Forelimb muscle (tissue), 1 donor: Measurements from ENCODE around the gene OR51A7. TPM values are rescaled to one million over a fixed set of nuclear protein-coding genes. Genes with fewer than 3 reads are reported as not detected.
"Not testable (repeated sequence)": the region's sequence is repeated elsewhere in the genome, so short reads cannot be mapped to it uniquely, and the experiment has no call there.

ENCODE experiments used
- DNase-seq: peaks from one replicate; pipeline ENCODE4 v3.0.0-alpha.2; 2013; ENCODE audit warnings: low read depth
- polyA plus RNA-seq: library from polyadenylated mRNA; unstranded; fragments of 120-200 nt; gene quantifications from one replicate; pipeline ENCODE4 v1.2.1, GENCODE V29; 2013; ENCODE audit not compliant: insufficient read length

The OR51A7 gene, protein sequence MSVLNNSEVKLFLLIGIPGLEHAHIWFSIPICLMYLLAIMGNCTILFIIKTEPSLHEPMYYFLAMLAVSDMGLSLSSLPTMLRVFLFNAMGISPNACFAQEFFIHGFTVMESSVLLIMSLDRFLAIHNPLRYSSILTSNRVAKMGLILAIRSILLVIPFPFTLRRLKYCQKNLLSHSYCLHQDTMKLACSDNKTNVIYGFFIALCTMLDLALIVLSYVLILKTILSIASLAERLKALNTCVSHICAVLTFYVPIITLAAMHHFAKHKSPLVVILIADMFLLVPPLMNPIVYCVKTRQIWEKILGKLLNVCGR
- polyA plus RNA-seq = not detected

DNA sequence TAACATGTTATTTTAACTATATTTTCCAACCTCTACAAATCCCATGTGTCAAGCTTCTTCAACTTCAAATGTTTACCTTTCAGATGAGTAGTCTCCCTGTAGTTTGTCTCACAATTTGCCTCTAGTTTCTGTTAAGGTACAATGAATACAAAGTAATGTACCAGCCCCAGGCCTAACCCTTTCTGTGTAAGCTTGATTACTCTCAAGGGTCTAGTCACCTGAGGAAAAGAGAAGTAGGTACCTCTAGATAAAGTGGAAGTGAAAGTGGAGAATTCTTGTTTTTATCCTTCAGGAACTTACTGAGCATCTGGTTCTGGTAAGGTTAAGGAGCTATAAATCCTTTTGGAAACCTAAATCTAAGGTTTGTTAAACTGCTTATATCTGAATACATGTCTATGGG lies at the start of gene OR51A7:
Gene OR51A7 (plus strand): TSS at position 300 of the 400 bp plus-strand sequence. CDS start 3,587 bp downstream, outside the sequence.
- no peak for DNase-seq

DNA sequence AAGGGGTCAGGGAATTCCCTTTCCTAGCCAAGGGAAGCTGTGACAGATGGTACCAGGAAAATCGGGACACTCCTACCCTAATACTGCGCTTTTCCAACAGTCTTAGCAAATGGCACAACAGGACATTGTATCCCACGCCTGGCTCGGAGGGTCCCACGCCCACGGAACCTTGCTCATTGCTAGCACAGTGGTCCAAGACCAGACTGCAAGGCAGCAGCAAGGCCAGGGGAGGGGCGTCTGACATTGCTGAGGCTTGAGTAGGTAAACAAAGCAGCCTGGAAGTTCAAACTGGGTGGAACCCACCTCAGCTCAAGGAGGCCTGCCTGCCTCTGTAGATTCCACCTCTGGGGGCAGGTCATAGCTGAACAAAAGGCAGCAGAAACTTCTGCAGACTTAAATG lies 49.3 kb upstream of the OR51A7 start:
- not testable (repeated sequence) for DNase-seq

DNA sequence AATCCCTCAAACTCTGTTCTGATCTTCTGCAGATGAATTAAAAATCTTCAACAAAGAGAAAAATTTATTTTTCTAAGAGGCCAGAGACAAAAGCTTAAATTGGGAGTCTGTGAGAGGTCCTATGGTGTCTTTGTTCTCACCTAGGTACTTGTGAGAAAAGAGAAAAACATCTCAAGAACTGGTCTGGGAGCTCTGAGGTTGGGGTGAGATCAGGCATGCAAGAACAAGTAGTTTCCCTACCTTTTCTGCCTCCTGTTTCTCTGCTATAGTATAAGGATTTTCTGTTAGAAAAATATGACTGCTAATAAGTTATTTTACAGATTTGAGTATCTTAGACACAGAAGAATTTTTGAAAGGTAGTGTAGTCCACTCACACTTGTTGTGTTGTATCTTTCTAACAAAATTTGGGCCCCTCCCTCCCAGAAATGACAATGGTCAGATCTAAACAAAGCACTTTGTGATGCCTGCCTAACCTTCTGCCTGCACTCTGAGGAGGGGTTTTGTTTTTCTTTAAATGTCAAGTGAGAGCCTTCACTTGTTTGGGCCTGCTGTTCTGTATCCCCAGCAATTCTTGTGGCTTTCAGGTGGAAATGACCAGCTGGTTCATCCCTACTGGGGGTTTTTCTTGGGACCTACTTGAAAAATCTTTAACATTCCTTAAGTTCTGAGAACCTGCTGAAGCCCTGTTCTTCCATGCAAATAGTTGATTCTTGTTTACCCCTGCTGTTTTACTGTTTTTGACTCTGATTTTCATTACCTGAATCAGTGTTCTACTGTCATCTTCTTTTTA lies 40.9 kb upstream of the OR51A7 start:
- DNase-seq = no peak

DNA sequence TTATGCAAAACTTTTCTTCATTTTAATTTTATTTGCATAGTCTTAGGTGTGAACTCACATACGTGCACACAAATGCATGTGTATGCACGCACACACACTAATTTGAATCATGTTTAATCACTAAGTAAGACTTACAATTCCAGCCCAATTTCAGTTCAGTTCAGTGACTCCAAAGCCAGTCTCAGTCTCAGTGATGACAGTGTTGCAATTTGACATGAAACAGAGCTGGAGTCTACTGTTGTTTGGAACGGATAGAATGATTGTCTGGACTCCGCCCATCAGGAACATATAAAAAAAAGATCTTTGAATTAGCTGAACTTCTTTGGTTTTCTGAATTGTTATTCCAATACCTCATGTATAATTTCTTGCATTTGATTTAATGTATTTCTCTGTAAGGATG lies 39.7 kb upstream of the OR51A7 start:
- no peak for DNase-seq

DNA sequence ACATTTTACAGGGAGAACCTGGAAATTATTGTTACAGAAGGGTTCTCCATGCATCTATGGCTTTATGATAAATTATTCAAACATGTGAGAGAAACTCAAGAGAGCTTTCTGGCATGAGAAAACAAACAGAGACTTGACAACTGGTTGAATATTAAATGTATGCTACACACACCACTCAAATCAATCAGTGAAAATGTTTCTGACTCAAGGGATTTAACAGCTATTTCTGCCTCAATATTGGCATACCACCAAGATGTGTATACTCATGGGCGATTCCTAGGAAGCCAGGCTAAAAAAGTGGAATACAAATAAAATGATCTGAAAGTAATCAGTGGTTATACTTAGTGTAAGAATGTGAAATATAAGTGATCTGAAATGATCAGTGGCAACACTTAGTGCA lies 37.7 kb upstream of the OR51A7 start:
- DNase-seq = no peak

DNA sequence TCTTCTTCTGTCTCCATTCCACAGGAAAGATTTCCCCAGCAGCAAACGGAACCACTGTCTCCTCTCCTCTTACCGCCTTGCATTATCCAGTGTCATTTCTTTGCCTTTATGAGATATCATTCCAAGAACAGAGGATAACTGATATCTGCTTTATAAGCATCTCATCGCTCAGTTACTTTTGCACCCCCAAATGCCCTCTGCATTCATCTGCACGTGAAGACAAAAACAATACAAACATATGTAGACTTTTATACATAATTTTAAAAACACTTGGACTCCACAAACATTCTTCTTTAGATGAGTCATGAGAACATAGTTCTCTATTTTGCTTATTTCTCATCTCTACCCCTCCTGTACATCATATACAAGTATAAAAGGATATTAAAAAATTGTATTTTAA lies 22.4 kb upstream of the OR51A7 start:
- no peak for DNase-seq

DNA sequence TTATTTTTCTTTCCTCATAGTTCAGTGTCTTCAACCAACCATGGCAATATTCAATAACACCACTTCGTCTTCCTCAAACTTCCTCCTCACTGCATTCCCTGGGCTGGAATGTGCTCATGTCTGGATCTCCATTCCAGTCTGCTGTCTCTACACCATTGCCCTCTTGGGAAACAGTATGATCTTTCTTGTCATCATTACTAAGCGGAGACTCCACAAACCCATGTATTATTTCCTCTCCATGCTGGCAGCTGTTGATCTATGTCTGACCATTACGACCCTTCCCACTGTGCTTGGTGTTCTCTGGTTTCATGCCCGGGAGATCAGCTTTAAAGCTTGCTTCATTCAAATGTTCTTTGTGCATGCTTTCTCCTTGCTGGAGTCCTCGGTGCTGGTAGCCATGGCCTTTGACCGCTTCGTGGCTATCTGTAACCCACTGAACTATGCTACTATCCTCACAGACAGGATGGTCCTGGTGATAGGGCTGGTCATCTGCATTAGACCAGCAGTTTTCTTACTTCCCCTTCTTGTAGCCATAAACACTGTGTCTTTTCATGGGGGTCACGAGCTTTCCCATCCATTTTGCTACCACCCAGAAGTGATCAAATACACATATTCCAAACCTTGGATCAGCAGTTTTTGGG lies 21.6 kb upstream of the OR51A7 start, which contains the start of gene OR51T1:
Gene OR51T1 (plus strand): TSS at position 41 of the 641 bp plus-strand sequence. CDS start 0 bp downstream, at position 41.
- DNase-seq = no peak

DNA sequence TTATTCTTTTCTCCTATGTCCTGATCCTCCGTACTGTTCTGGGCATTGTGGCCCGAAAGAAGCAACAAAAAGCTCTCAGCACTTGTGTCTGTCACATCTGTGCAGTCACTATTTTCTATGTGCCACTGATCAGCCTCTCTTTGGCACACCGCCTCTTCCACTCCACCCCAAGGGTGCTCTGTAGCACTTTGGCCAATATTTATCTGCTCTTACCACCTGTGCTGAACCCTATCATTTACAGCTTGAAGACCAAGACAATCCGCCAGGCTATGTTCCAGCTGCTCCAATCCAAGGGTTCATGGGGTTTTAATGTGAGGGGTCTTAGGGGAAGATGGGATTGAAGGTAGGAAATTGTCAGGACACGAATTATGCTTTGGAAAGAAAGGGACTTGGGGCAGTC lies 21.0 kb upstream of the OR51A7 start:
- no peak for DNase-seq

DNA sequence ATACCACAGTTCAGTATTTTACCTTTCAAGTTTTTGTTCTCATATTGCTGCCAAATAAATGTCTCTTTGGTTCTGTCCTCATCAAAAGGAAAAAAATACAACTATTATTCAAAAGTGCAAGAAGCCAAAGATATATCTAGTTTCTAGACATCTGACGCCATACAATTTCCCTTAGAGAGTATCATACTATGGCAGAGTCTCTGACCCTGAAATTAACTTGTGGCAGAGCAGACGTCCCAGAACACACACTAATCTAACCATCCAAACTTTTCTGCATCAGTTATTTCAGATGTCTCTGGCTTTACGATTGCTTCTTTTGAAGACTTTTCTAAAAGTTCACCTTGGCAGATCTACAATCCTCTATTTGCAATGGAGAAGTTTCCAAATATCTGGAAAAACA lies 19.2 kb upstream of the OR51A7 start:
- DNase-seq = no peak

DNA sequence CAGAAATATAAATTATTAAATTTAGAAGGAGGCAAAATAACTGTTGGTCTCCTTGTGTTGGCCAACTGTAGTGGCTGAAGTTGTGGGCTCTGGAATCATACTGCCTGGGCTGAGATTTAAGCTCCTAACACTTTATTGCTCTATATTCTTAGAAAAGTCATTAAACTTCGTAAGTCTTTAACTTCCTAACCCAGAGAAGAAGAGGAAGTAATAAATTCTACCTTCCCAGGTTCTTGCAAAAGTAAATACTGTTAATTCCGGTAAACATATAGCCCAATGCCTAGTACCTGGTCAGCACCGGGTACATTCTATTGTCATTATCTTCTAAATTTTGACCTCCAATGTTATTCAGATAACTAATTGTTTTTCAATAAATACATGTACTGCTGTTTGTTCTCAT lies 17.4 kb upstream of the OR51A7 start:
- DNase-seq = no peak

DNA sequence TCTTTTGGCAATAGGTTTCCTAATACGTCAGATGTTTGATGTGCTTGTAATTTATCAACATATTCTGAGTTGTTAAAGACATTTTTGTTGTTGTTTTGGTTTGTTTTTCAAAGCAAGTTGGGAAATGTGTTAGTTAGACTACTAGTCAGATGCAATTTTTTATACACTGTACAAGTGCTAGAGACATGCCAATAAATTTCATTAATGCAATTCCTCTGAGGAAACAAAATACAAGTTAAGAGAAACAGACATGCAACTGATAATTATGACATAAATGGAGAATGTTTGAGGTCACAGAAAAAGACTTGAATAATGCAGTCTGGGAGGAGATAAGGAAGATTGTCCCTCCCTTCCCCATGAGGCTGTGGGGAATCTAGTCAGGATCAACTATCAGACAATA lies 16.0 kb upstream of the OR51A7 start:
- no peak for DNase-seq

DNA sequence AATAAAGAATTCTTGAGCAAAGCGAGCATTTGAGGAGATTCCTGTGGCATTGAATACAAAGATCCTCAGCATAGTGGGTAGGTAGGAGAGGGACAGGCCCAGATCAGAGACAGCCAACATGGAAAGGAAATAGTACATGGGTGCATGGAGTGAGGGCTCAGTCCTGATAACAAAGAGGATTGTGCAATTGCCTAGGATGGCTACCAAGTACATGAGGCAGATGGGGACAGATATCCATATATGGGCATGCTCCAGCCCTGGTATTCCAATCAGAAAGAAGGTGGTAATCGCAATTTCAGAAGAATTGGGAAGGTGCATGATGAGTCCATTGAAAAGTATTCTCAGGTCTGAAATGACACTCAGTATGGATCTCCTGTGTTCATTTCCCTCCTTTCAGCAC lies 13.3 kb upstream of the OR51A7 start:
- DNase-seq = no peak

DNA sequence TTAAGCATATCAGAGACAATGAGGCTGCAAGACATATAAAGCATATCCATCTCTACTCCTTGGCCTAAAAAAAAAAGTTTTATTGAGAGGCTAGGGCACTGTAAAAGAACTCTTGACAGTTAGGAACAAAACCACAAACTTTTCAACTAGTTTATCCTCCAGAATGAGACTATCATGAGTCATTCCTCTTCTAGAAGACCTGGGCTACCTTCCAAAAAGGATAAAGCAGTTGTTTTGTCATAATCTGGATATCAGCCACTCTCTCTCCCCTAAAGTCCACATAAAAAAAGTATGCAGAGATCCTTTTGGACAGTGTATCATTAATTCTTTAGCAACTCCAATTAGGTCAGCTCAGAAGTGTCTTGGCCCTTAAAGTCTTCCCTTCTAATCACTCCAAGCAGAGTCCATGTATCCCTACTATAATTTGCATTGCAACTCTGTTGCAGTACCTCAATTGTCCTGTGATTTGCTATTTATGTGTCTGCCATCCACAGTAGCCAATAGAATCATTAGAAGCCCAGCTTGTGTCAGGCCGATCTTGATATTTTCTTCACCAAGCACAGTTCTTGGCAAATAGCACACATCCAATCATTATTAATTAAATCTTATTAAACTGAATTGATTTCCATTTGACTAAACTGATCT lies 11.5 kb upstream of the OR51A7 start:
- DNase-seq = no peak

DNA sequence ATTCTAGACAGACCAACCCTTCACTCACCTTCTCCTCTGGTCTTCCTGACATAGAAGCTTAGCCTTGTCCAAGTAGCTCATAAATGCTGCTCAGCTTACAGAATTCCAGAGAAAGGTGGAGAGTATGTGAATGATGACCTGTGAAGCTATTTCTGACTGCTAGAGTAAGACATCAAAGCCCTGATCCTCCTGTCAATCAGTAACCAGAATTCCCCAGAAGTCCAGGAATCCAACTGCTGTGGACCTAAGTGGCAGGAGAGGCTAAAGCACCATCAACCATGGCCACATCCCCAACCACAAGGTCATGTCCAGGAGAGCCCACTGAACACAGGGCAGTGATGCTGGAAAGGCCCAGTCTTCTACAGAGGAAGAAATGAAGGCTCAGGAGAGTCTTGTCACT lies 13.0 kb downstream of the OR51A7 start:
- no peak for DNase-seq

DNA sequence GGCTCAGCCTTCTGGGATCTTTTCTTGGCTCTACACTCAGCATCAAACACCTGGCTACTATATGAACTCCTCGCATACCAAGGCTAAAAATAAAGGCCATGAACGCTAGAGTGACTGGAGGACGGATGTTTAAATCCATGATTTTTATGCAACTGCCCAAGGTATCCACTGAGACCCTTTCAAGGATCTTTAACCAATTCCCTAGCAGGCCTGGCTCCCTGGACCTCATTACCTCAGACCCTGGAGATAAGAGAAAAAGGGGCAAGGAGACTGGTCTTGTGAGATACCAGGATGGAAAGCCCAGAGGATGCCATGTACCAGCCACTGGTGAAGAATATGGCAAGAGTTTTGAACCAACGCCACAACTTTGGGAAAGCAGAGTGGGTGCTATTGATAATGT lies 15.7 kb downstream of the OR51A7 start, which contains the start of gene OR51G2:
Gene OR51G2 (minus strand): TSS at position 101 of the 400 bp plus-strand sequence. CDS start 3,687 bp downstream, outside the sequence.
- no peak for DNase-seq

DNA sequence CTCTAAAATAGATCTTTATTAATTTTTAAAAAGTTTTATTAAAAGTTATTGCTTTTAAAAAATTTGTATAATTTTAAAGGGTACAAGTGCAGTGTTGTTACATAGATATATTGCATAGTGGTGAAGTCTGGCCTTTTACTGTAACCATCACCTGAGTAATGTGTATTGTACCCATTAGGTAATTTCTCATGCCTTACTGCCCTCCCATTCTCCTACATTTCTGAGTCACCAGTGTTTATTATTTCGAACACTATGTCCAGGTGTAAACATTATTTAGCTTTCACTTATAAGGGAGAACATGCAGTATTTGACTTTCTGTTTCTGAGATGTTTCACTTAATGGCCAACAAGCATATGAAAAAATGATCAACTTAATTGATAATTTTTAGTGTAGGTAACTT lies 18.2 kb downstream of the OR51A7 start:
- no peak for DNase-seq

DNA sequence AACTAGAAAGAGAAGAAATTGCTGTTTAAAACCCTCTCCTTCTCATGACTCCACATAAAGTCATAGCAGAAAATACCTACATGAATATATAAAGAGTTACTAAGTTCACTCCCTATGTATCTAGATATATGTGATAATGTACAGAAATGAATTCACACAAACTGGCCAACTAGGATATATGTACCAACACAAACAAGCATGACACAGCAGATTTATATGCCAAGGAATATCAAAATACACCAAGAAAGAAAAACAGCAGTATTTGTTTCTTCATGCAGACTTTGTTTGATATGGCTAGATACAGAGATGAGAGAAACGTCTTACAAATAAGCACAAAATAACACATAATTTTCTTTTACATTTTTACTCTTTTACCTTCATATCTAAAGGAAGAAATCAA lies 18.7 kb downstream of the OR51A7 start:
- no peak for DNase-seq

DNA sequence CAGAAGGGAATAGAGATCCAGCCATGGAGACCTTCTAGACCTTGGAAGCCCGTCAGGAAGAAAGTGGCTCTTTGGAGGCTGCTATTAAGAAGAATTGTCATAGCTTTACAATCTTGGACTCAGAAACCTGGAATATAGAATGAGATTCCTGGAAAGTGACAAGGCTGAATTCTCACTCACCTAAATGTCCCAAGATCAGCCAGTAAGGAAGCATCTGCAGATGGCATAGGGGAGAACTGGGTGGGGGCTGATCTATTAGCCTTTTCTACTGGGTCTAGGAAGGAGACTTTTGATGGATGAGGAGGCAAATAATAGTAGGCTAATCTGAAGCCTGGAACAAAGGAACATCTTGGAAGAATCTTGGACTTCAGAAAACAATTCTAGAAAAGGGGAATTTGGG lies 20.7 kb downstream of the OR51A7 start, which contains the start of gene OR51G1:
Gene OR51G1 (minus strand): TSS at position 101 of the 400 bp plus-strand sequence. CDS start 0 bp downstream, at position 101.
- DNase-seq = no peak

DNA sequence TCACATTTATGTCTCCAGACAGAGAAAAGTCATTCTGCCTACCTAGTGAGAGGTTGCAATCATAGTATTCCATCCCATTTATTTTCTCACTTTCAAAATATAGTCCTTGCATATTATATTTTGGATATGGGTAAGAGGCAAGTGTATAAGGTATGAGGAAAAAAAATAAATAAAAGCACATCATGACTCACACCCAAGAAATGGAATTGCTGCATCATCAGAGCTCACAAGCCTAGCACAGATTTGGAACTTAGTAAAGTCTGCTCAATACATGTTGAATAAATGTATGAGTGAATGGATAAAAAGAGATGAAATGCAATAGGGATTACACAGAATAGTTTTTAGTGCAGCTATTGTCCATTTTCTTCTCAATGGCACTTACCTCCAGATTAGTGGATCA lies 23.0 kb downstream of the OR51A7 start:
- DNase-seq = no peak

DNA sequence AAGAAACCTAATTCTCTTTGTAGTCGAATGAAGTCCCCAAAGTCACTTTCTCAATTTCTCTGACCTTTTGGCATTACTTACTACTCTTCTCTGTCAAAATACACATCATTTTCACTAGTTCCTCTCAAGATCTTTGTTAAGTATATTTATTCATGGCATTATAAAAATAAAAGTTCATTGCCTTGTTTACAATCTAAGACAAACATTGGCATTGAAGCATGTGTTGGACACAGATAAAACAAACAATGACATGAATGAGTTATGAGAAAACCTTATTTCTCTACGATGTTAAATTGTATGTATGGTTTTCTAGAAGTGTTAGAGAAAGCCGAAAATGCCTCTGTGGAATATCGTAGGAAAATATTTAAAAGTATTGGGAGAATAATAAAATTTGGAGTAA lies 29.2 kb downstream of the OR51A7 start:
- DNase-seq = no peak

DNA sequence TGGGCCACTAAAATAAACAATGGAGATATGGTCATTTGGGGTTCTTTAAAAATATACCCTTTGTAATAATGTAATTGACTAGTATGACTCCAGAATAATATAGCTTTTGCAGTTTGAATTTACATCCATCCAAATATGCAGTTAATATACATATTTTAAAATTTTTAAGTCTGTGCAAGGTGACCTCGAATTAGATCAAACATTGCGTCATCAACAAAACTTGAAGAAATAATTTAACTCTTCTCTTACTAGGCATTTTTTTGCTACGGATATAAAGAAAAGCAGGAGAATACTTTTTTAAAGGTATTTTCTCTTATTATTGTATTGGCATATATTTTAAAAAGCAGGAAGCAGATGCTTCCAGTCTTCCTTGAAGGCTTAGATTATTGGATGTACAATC lies 33.2 kb downstream of the OR51A7 start:
- DNase-seq = no peak

DNA sequence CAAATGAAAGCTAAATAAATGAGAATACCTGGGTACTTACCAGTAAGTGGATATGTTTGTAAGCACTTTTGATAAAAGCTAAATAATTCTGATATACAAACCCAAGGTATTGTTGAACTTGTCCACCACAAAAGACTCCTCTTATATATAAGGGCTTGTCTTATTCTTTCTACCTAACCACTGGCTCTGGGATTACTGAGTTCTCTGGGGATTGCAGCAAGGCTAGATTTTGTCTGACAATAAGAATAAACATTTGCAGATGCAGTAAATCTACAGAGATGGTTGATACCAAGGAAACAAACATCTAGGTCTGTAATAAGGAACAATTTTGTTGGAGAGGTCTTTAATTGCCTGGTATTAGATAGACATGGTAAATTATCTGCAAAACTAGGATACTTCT lies 43.9 kb downstream of the OR51A7 start, which contains the start of gene OR51A4:
Gene OR51A4 (minus strand): TSS at position 101 of the 400 bp plus-strand sequence. CDS start 505 bp downstream, outside the sequence.
- DNase-seq = no peak
